SK-N-SH treated with all-trans-retinoic acid at 6 μM for 48 hours (cell line): ENCODE data around the gene XPO5.

Experiments
- ATAC-seq: fragments of 200-7000 bp; cut with Tn5 transposase; 3 replicates; pipeline ENCODE4 v1.9.1; 2020; ENCODE audit warnings: mild to moderate bottlenecking, moderate library complexity
- BACH2 ChIP-seq: fragments of 250-450 bp; sonication (Bioruptor Pico); IDR thresholded peaks from 2 replicates; pipeline ENCODE4 v1.9.0; 2021; ENCODE audit warnings: mild to moderate bottlenecking, borderline replicate concordance
- CSDC2 ChIP-seq: fragments of 250-450 bp; sonication (Bioruptor Pico); IDR thresholded peaks from 2 replicates; pipeline ENCODE4 v1.5.0; 2020; ENCODE audit warnings: mild to moderate bottlenecking, moderate library complexity
- GLIS3 ChIP-seq: fragments of 250-450 bp; sonication (Bioruptor Pico); IDR thresholded peaks from 2 replicates; pipeline ENCODE4 v1.5.0; 2020; ENCODE audit warnings: mild to moderate bottlenecking, moderate library complexity
- ISL1 ChIP-seq: fragments of 250-450 bp; sonication (Bioruptor Pico); IDR thresholded peaks from 2 replicates; pipeline ENCODE4 v2.1.2; 2022; ENCODE audit warnings: mild to moderate bottlenecking, moderate library complexity
- OSR1 ChIP-seq: fragments of 250-450 bp; sonication (Bioruptor Pico); IDR thresholded peaks from 2 replicates; pipeline ENCODE4 v1.8.0; 2022; ENCODE audit warnings: moderate library complexity, mild to moderate bottlenecking, inconsistent platforms
- PPARA ChIP-seq: fragments of 250-450 bp; sonication (Bioruptor Pico); IDR thresholded peaks from 2 replicates; pipeline ENCODE4 v1.5.0; 2020; ENCODE audit warnings: mild to moderate bottlenecking, borderline replicate concordance
- RARB ChIP-seq: fragments of 250-450 bp; sonication (Bioruptor Pico); IDR thresholded peaks from 2 replicates; pipeline ENCODE4 v1.8.0; 2021; ENCODE audit warnings: mild to moderate bottlenecking, moderate library complexity
- SNAI2 ChIP-seq: fragments of 250-450 bp; sonication (Bioruptor Pico); IDR thresholded peaks from 2 replicates; pipeline ENCODE4 v1.5.0; 2020; ENCODE audit warnings: mild to moderate bottlenecking, moderate library complexity
- TOX ChIP-seq: fragments of 250-450 bp; sonication (Bioruptor Pico); IDR thresholded peaks from 2 replicates; pipeline ENCODE4 v1.8.0; 2021; ENCODE audit warnings: mild to moderate bottlenecking, moderate library complexity, borderline replicate concordance
- ZFP30 ChIP-seq: fragments of 450-650 bp; formaldehyde crosslinking; IDR thresholded peaks from 2 replicates; pipeline ENCODE4 v1.5.0; 2022; ENCODE audit warnings: mild to moderate bottlenecking, moderate library complexity
- ZNF565 ChIP-seq: fragments of 450-650 bp; formaldehyde crosslinking; conservative IDR thresholded peaks from 2 replicates; pipeline ENCODE4 v1.5.0; 2020; ENCODE audit warnings: low read depth, mild to moderate bottlenecking, moderate library complexity
- ZNF70 ChIP-seq: fragments of 450-650 bp; formaldehyde crosslinking; IDR thresholded peaks from 2 replicates; pipeline ENCODE4 v1.5.0; 2020; ENCODE audit warnings: mild to moderate bottlenecking, moderate library complexity
- ZNF8 ChIP-seq: fragments of 450-650 bp; formaldehyde crosslinking; IDR thresholded peaks from 2 replicates; pipeline ENCODE4 v1.5.0; 2020; ENCODE audit warnings: mild to moderate bottlenecking, moderate library complexity
- TF ChIP-seq, protein P1 (sequence below): fragments of 250-450 bp; sonication (Bioruptor Pico); IDR thresholded peaks from 2 replicates; pipeline ENCODE4 v1.5.0; 2020; ENCODE audit warnings: mild to moderate bottlenecking, moderate library complexity
- TF ChIP-seq, protein P2 (sequence below): fragments of 250-450 bp; sonication (Bioruptor Pico); IDR thresholded peaks from 2 replicates; pipeline ENCODE4 v1.5.1; 2020; ENCODE audit warnings: low read depth, mild to moderate bottlenecking, moderate library complexity
- TF ChIP-seq, protein P3 (sequence below): fragments of 250-450 bp; sonication (Bioruptor Pico); IDR thresholded peaks from 2 replicates; pipeline ENCODE4 v1.8.0; 2021; ENCODE audit warnings: low read depth, mild to moderate bottlenecking, moderate library complexity, borderline replicate concordance
- TF ChIP-seq, protein P4 (sequence below): fragments of 250-450 bp; sonication (Bioruptor Pico); IDR thresholded peaks from 2 replicates; pipeline ENCODE4 v1.5.1; 2021; ENCODE audit warnings: mild to moderate bottlenecking, moderate library complexity

XPO5 gene

DNA sequence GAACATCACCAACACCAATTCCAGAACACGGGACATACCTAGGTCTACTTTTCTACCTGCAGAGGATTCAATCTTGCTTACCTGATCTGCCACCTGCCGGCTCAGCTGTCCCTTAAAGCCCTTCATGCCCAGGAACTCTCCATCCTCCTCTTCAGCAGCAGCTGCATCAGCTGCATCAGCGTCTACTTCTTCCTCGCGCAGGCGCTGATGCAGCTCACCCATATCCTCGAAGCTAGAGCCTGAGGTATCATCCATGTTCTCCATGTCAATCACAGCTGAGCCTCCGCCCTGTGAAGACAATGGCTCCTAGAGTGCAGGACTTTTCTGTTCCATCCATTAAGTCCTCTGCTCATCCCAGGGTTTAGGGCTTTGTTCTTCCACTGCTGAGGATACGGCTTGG is 60.0 kb downstream of the XPO5 start:
- no peak for ATAC-seq
- TF ChIP-seq RARB (CRISPR knock-in tag): no peak
- TF ChIP-seq ZNF8: no peak
- no peak for TF ChIP-seq BACH2 (CRISPR knock-in tag)
- TF ChIP-seq, protein P1, sequence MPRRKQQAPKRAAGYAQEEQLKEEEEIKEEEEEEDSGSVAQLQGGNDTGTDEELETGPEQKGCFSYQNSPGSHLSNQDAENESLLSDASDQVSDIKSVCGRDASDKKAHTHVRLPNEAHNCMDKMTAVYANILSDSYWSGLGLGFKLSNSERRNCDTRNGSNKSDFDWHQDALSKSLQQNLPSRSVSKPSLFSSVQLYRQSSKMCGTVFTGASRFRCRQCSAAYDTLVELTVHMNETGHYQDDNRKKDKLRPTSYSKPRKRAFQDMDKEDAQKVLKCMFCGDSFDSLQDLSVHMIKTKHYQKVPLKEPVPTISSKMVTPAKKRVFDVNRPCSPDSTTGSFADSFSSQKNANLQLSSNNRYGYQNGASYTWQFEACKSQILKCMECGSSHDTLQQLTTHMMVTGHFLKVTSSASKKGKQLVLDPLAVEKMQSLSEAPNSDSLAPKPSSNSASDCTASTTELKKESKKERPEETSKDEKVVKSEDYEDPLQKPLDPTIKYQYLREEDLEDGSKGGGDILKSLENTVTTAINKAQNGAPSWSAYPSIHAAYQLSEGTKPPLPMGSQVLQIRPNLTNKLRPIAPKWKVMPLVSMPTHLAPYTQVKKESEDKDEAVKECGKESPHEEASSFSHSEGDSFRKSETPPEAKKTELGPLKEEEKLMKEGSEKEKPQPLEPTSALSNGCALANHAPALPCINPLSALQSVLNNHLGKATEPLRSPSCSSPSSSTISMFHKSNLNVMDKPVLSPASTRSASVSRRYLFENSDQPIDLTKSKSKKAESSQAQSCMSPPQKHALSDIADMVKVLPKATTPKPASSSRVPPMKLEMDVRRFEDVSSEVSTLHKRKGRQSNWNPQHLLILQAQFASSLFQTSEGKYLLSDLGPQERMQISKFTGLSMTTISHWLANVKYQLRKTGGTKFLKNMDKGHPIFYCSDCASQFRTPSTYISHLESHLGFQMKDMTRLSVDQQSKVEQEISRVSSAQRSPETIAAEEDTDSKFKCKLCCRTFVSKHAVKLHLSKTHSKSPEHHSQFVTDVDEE (CRISPR knock-in tag): no peak
- TF ChIP-seq SNAI2 (CRISPR knock-in tag): no peak
- TF ChIP-seq OSR1 (CRISPR knock-in tag): no peak
- TF ChIP-seq, protein P2, sequence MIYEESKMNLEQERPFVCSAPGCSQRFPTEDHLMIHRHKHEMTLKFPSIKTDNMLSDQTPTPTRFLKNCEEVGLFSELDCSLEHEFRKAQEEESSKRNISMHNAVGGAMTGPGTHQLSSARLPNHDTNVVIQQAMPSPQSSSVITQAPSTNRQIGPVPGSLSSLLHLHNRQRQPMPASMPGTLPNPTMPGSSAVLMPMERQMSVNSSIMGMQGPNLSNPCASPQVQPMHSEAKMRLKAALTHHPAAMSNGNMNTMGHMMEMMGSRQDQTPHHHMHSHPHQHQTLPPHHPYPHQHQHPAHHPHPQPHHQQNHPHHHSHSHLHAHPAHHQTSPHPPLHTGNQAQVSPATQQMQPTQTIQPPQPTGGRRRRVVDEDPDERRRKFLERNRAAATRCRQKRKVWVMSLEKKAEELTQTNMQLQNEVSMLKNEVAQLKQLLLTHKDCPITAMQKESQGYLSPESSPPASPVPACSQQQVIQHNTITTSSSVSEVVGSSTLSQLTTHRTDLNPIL (CRISPR knock-in tag): no peak

DNA sequence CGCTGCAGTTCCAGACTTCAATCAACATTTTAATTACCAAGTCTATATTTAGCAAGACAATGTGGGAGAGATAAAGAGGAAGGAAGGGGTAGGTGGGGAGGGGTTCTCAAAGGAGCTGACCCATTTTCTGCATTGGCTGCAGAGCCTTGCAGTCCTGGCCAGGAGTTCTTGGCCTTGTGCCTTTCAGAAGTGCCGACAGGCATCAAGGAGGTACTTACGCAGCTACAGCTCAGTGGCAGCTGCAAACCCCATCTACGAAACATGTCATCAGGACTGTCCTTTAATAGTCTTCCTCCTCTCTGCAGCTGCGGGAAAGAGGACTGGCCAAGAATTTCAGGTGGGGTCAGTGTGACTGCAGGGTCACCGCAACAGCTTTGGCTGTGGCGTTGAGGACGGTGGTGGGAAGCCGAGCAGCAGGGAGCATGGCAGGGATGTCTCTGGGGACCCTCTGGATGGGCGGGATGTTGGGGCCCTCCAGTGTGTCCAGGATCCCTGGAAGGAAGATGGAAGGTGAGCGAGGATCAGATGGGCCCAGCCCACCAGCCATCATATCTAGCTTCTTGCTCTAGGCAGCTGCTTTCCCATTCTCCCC is 63.9 kb downstream of the XPO5 start:
- ATAC-seq: no peak
- TF ChIP-seq BACH2 (CRISPR knock-in tag) (no peak), OSR1 (CRISPR knock-in tag) (no peak), ZNF70 (no peak), TOX (CRISPR knock-in tag) (no peak), ZNF8 (no peak), ZNF565 (CRISPR knock-in tag) (no peak)
- TF ChIP-seq, protein P2 (CRISPR knock-in tag): no peak
- TF ChIP-seq, protein P3, sequence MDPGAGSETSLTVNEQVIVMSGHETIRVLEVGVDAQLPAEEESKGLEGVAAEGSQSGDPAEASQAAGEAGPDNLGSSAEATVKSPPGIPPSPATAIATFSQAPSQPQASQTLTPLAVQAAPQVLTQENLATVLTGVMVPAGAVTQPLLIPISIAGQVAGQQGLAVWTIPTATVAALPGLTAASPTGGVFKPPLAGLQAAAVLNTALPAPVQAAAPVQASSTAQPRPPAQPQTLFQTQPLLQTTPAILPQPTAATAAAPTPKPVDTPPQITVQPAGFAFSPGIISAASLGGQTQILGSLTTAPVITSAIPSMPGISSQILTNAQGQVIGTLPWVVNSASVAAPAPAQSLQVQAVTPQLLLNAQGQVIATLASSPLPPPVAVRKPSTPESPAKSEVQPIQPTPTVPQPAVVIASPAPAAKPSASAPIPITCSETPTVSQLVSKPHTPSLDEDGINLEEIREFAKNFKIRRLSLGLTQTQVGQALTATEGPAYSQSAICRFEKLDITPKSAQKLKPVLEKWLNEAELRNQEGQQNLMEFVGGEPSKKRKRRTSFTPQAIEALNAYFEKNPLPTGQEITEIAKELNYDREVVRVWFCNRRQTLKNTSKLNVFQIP (CRISPR knock-in tag): no peak
- TF ChIP-seq, protein P1 (CRISPR knock-in tag): no peak

DNA sequence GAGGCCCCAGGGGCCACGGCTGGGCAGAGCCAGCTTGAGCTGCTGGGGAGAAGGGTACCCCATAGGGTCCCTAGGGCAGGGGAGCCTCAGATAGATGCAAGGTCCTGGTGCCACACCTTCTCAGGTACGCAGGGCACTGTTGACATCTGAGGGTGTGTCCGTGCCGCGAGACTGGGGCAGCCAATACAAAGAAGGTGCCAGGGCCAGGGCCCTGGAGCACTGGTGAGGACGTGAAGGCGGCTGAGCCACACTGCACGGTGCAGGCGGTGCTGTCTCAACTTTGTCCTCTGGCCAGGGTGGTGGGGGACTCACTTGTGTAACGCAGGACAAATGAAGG is 65.0 kb downstream of the XPO5 start:
- ATAC-seq: no peak
- no peak for TF ChIP-seq GLIS3 (CRISPR knock-in tag)
- TF ChIP-seq RARB (CRISPR knock-in tag): no peak
- TF ChIP-seq ZNF70: no peak
- TF ChIP-seq, protein P2 (CRISPR knock-in tag): no peak
- TF ChIP-seq, protein P3 (CRISPR knock-in tag): no peak
- TF ChIP-seq PPARA (CRISPR knock-in tag): no peak
- TF ChIP-seq OSR1 (CRISPR knock-in tag): no peak
- TF ChIP-seq ZFP30: no peak
- TF ChIP-seq, protein P4, sequence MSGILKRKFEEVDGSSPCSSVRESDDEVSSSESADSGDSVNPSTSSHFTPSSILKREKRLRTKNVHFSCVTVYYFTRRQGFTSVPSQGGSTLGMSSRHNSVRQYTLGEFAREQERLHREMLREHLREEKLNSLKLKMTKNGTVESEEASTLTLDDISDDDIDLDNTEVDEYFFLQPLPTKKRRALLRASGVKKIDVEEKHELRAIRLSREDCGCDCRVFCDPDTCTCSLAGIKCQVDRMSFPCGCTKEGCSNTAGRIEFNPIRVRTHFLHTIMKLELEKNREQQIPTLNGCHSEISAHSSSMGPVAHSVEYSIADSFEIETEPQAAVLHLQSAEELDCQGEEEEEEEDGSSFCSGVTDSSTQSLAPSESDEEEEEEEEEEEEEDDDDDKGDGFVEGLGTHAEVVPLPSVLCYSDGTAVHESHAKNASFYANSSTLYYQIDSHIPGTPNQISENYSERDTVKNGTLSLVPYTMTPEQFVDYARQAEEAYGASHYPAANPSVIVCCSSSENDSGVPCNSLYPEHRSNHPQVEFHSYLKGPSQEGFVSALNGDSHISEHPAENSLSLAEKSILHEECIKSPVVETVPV (CRISPR knock-in tag): no peak
- TF ChIP-seq, protein P1 (CRISPR knock-in tag): no peak
- no peak for TF ChIP-seq TOX (CRISPR knock-in tag)
- no peak for TF ChIP-seq ZNF8
- no peak for TF ChIP-seq CSDC2 (CRISPR knock-in tag)
- no peak for TF ChIP-seq ISL1 (CRISPR knock-in tag)
